Measurements from ENCODE around the gene KLK15.
A peak's percentile ranks its signal among the peaks of the same experiment; 100 is the strongest.

DNA sequence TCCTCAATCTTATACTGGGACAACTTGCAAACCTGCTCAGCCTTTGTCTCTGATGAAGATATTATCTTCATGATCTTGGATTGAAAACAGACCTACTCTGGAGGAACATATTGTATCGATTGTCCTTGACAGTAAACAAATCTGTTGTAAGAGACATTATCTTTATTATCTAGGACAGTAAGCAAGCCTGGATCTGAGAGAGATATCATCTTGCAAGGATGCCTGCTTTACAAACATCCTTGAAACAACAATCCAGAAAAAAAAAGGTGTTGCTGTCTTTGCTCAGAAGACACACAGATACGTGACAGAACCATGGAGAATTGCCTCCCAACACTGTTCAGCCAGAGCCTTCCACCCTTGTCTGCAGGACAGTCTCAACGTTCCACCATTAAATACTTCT is 17.4 kb upstream of the KLK15 start:
- TF ChIP-seq GATA2 (IDR thresholded peaks at IDR 0.05; ENCODE audit: low read depth, low read length) (no peak; the same call in 1 of the 2 replicates), GATA3 (IDR thresholded peaks at IDR 0.05; ENCODE audit: low read depth, low read length) (0 out of 2 replicates have a peak, but pooled peaks have one; percentile 23)

Measured in SH-SY5Y (cell line).